HG02759 (cell line): ENCODE measurements around the gene FTCDNL1.

Experiments used
- ATAC-seq: cut with Tn5 transposase; IDR thresholded peaks from one replicate; pipeline ENCODE4 v1.9.1; 2021; ENCODE audit warnings: mild to moderate bottlenecking, moderate library complexity; ENCODE audit not compliant: unreplicated experiment

Gene FTCDNL1

DNA sequence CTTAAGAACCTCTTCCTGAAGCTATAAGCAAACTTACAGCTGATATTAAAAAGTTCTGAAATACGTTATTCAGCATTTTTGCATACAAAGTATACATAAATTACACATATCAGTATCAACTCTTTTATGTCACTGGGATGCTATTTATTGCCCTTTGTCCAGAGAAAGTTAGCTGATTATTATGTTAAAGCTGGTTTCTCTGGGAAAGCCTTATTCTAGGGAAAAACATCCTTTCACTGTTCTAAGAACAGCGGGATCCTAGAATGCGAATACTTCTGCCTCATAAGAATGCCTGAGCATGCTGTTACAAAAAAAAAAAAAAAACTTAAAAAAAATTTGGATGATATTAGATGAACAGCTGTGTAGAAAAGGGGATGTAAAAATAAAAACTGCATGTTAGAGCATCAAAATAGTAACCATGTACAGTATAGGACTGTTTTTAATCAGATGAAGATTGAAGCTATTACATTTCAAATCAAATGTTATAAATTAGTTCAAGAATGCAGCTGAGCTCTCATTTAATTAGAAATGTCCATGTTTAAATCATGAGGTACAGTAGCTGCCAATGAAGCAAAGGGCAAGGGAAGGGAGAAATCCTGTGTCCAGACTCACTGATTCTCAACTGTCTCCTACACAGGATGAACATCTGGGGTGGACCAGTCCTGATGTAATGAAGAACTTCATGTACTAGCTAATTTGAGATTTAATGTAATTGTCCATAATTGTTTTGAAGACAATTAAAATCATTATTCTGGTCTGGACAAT lies 8.2 kb downstream of the FTCDNL1 start:
- no peak for ATAC-seq

DNA sequence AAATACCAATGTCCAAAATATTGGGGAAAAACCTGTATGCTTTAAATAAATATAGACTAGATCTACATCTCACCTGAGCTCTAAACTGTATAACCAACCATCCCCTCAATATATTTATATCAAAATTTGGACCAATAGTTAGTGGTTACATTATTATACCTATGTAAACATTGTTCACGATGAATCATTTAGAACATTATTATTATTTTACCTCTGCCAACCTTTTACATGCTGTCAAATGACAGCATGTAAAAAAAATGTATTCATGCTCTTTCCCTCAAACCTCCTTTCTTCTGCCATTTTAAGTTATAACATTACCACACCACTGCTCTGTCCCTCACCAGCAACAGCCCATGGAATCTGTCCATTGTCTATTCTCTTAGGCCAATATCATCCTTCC lies 9.6 kb downstream of the FTCDNL1 start:
- no peak for ATAC-seq

GRCh38 chr2:199838399-199838798 lies 12.6 kb downstream of the FTCDNL1 start:
- no peak for ATAC-seq

DNA sequence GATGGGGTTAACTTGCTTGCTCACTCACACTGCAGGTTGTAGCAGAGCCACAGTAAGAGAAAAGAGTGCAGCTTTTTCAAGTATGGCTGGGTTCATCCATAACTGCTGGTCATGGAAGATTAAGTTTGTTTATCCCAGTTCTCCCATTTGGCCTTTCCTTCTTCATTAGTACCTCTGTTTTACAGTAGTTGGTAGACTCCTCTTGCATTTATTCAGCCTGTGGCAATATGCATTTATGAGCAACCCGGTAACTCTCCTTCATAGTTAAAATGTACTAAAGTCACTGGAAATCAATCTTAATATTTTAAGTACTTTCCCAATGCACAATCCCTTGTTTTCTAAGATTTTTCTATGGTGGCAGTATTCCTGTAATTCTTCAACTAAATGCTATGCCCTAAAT lies 14.0 kb downstream of the FTCDNL1 start:
- no peak for ATAC-seq

DNA sequence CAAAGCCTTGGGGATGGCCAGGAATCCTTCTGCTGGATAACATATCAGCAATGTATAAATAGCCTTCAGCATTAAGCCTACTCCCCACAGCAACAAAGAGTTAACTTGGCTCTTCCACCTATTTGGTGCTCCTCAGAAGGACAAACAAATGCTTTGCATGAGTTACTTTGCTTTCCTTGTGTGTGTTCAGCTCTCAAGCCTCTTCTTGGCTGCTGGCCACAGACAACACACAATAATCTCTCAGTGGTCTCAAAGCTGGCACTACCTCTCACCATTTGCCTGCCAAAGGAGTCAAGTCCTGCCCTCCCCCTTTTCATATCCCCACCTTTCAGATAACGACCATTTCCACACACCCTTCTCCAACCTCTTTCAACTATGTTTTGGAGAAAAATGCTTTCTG lies 17.5 kb downstream of the FTCDNL1 start:
- no peak for ATAC-seq

GRCh38 chr2:199830531-199830930 lies 20.5 kb downstream of the FTCDNL1 start:
- no peak for ATAC-seq

- no peak for ATAC-seq
These were observed 21.4 kb downstream of the FTCDNL1 start for GRCh38 chr2:199829628-199830027.

DNA sequence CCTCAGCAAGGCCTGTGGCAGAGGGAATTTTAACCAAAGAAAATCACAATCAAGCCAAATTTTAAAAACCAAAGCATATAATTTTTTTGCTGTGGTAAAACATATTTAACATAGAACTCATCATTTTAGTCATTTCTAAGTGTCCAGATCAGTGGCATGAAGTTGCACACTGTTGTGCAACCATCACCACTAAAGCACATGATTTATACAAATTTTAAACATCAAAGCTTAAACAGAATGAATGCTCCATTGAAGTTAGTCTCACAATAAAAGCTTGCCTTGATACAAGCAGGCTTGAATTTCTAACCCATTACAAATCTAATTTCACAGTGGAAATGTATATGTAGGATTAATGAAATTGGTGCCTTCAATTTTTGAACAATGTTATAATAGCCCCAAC lies 31.2 kb downstream of the FTCDNL1 start:
- no peak for ATAC-seq

- ATAC-seq: no peak
These were observed 32.2 kb downstream of the FTCDNL1 start for GRCh38 chr2:199818754-199819153.

DNA sequence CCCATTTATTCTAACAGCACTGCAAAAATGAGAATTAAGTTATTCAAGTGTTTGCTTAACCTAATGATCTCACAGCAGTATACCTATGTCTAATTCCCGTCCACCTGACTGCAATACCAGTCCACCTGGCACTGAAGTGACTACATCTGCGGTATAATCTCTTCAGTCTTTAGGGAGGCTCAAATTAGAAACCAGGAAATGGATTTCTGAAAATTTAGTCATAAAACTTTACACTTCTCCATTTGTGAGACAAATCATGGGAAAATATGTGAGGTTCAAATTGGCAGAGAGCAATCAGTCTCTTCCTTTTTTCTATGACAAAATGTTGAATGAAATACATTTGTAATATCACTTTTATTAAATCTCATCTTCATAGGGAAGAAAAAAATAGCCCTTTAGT lies 33.0 kb downstream of the FTCDNL1 start:
- ATAC-seq: no peak

- no peak for ATAC-seq
These were observed 36.2 kb downstream of the FTCDNL1 start for GRCh38 chr2:199814817-199815211.

GRCh38 chr2:199814101-199814816 lies 36.7 kb downstream of the FTCDNL1 start:
- ATAC-seq: no peak

GRCh38 chr2:199812493-199812892 lies 38.5 kb downstream of the FTCDNL1 start:
- no peak for ATAC-seq

DNA sequence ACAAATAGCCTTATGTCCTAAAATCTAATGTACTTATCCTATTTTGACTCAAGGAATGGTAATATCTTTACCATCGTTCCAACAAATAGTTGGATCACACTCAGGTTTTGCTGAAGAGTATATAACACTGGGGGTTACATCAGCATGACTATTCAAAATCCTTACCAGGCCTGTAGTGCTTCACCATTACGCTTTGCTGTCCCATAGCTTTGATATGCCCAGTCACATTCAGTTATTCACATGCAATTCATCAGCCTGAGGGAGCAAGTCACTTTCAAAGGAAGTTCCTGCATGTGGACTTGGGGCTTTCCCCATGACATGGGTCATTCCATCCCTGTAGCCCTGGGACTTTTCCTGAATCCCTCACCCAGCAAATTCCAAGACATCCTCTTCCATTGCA lies 39.6 kb downstream of the FTCDNL1 start:
- no peak for ATAC-seq

DNA sequence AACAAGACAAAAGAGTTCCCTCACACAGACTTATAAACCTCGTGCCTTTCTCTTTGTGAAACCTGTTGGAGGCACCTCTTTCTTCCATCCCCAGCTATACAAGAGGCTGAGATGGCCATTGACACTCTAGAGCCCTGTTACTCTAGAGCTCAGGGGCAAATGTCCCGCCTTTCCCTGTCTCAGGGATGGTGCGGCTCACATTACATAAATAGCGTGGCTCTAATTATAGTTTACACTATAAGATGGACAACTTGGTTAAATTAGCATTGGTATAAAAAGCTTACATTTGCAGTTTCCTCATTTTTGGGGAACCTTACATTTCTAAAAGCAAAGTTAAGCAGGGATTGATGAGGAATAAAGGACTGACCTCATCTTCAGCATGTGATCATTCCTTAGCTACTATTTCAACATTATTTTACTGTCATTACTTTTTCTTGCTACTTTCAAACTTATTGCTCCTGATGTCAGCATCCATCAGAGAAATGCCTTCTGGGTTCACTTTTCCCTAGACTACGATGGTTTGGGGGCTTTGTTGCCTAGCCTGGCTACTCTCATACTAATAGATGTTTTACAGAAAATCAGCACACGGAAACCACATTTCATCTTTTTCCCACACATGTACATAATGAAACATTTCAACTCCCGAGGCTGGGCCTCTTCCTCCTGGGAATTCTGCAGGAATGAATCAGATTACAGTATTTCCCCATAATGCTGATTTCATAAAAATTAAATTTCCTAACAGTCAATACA lies 40.4 kb downstream of the FTCDNL1 start:
- no peak for ATAC-seq

DNA sequence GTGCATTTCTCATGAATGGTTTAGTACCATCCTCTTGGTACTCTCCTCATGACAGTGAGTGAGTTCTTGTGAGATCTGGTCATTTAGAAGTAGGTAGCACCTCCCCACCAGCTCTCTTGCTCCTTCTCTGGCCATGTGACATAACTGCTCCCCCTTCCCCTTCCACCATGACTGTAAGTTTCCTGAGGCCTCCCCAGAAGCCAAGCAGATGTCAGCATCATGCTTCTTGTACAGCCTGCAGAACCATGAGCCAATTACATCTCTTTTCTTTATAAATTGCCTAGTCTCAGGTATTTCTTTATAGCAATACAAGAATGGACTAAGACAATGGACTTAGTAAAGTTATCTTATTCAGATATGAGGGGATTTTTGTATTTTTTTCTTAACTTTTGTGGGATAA lies 43.0 kb downstream of the FTCDNL1 start:
- ATAC-seq: no peak

DNA sequence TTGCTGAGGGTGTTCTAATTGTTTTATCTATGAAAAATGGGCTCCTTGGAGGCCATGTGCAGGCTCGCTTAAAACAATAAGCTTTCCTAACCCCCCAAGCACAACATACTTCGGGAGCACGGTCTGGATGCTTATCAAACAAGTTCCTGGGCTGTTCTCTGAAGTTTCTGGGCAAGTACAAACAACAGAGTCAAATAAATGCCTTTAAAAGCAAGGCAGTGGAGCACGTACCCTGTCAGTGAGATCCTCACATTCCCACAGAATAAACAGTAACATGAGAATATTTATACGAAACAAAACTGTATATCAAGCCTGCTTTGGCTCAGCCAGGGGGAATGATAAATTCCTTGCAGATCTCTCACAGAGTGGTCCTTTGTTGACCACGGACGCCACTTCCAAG lies 44.8 kb downstream of the FTCDNL1 start:
- no peak for ATAC-seq

DNA sequence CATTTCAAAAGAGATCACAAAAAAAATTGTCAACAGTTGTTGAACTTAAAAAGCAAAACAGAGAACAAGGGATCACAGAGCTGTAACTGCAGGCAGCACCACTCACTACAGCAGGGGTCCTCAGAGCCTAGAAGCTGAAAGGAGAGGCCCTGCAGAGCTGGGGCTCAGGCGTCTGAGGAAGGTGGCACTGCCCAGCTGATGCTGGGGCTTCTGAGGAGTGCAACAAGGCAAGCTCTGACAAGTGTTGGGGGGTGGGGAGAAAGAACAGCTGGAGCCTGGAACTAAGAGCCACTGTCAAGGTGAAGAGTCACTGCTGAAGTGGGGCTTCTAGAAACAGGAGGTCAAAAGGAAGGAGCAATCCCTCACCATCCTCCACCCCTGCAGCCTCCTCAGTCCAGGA lies 46.2 kb downstream of the FTCDNL1 start:
- ATAC-seq: no peak

DNA sequence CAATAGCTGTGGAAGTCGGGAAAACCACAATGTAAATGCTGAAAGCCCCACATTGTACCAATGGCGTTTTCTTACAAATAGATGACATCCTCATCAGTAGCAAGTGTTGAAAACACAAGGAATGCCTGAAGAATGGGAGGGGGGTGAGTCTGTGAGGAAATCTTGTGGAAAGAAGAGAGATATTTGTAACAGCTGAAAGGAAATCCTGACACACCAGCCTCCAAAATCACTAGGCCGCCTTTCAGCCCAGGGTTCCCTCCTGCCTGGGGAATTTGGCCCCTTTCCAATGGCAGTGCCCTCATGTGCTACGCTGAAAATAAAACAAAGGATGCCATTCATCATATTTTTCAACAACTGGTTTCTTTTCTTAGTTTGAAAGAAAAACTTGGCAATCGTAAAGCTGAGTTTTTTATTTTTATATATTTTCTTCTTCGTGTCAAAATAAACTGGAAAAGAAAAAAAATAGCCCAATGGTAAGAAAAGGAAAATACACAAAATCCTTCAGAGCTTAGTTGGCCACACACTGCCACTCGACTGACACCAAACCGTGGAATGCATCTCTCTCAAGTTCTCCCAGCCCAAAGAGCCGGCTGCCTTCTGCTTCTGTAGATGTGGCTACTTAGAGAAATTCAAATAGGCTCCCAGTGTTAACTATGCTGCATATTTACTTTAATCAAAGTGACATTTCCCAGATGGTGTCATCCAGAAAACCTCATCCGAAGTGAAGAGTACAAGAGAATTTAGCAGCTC lies 52.0 kb downstream of the FTCDNL1 start:
- no peak for ATAC-seq

DNA sequence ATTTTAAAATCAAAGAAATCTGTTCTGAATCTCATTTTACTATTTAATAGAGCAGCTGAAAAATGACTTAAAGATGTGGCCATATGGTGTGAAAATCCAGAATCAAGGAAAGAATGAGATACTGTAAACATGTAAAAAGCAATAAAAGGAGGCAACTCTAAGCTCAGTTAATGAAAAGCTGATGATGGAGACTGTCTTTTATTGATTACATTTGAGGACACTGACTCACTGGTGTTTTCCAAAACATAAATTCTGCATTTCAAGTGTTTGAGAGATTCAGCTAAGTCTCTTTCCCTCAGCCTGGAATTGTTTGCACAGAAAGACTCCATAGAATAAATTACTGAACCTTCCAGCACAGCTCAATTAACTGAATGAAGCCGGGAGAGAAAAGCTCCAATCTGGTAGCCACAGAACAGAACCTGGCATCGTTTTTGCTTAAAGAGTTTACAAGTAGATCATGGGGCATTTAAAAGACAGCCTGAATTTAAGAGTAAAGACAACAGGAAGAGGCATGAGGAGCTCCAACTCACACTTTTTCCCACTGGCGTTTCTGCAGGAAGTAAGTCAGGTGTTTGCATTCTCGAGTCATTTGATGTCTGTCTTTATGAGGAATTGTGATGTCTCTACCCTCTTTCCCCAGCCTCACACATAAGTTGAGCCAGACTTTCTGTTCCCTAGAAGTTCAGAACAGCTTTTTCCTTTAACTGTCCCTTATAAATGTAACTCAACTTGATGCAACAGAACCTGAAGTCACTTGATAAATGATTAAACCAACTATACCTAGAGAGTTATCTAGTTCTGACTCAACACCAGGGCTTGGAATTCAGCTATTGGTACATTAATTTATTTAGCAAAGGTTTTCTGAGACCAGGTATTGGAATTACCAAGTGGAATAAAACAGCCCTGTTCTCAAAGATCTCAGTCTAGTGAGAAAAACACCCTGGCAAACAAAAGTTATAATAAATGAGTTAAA lies 53.3 kb downstream of the FTCDNL1 start:
- ATAC-seq: peak; percentile 63
